Endothelial cell of umbilical vein (primary cell): ENCODE measurements around the gene ITGAE. TPM values are rescaled to one million over a fixed set of nuclear protein-coding genes. Genes with fewer than 3 reads are reported as not detected.
A peak's percentile ranks its signal among the peaks of the same experiment; 100 is the strongest.

Experiments used
- BruUV-seq: library from RNA; stranded (reverse); fragments of 400-500 nt; replicated peaks from 2 replicates; lab custom pipeline; 2021; lab: Mats Ljungman, UMichigan
- CTCF ChIA-PET: fragments of 300-600, 350-600 bp; sonication (Branson Sonifier 250); formaldehyde crosslinking; loops from one replicate; lab custom pipeline; 2021; ENCODE audit warnings: antibody characterized with exemption, inconsistent platforms; lab: Charles Lee
- POLR2A ChIA-PET: fragments of 300-600, 350-600 bp; sonication (Branson Sonifier 250); formaldehyde crosslinking; loops from one replicate; lab custom pipeline; 2021; ENCODE audit warnings: antibody characterized with exemption, inconsistent platforms; lab: Charles Lee
- DNase-seq: peaks from one replicate; pipeline ENCODE4 v3.0.0-alpha.2; 2011; ENCODE audit warnings: low read depth, low spot score
- FAIRE-seq: peaks from 2 replicates; lab custom pipeline; 2011; peaks lifted over from hg19 to GRCh38; lab: Jason Lieb, UNC
- H2AFZ ChIP-seq: 2 replicates; pipeline ENCODE4 v1.6.0; 2012; ENCODE audit warnings: low read depth, low read length, control low read depth, inconsistent platforms
- H3K27ac ChIP-seq: 2 replicates; pipeline ENCODE4 v1.5.1; 2011; ENCODE audit warnings: low read depth, mild to moderate bottlenecking, control low read depth, low read length, moderate library complexity; ENCODE audit not compliant: insufficient read depth
- H3K27me3 ChIP-seq, 2 experiments: 2 replicates each; pipeline versions ENCODE4 v1.6.0 to v1.6.1; 2011; ENCODE audit warnings: low read length in 2 of 2, mixed read lengths in 1 of 2; ENCODE audit not compliant: control insufficient read depth in 2 of 2, insufficient read depth in 2 of 2
- H3K36me3 ChIP-seq, 2 experiments: 2 replicates in 1 of 2; 3 replicates in 1 of 2; pipeline ENCODE4 v1.5.1; 2011; ENCODE audit warnings: low read length in 2 of 2, mild to moderate bottlenecking in 1 of 2, moderate library complexity in 1 of 2; ENCODE audit not compliant: control insufficient read depth in 2 of 2, insufficient read depth in 2 of 2; ENCODE audit errors: extremely low read depth in 1 of 2
- H3K4me1 ChIP-seq: 3 replicates; pipeline ENCODE4 v1.5.1; 2011; ENCODE audit warnings: mild to moderate bottlenecking, low read length; ENCODE audit not compliant: control insufficient read depth, insufficient read depth; ENCODE audit errors: extremely low read depth
- H3K4me2 ChIP-seq: 2 replicates; pipeline ENCODE4 v1.6.1; 2011; ENCODE audit warnings: low read length, control low read depth, mixed read lengths; ENCODE audit not compliant: insufficient read depth
- H3K4me3 ChIP-seq, 3 experiments: fragments of 200-600 bp in 1 of 3; sonication (generic), shearing (Covaris generic) in 1 of 3; replicated peaks in 1 of 3; 2 replicates each; pipeline ENCODE4 v1.5.1; 2011 to 2016; ENCODE audit warnings: control low read depth in 3 of 3, low read length in 3 of 3, mild to moderate bottlenecking in 2 of 3, inconsistent platforms in 1 of 3, low read depth in 1 of 3, moderate library complexity in 1 of 3; ENCODE audit not compliant: insufficient read depth in 1 of 3
- H3K79me2 ChIP-seq: 2 replicates; pipeline ENCODE4 v1.6.0; 2012; ENCODE audit warnings: low read length, inconsistent platforms; ENCODE audit not compliant: control insufficient read depth, insufficient read depth
- H3K9ac ChIP-seq: replicated peaks from 2 replicates; pipeline ENCODE3; 2011; ENCODE audit warnings: low read length, control low read depth; ENCODE audit not compliant: insufficient read depth; ENCODE audit errors: extremely low read depth
- H3K9me1 ChIP-seq: replicated peaks from 3 replicates; pipeline ENCODE4 v1.6.0; 2011; ENCODE audit warnings: mild to moderate bottlenecking, low read length; ENCODE audit not compliant: control insufficient read depth, insufficient read depth; ENCODE audit errors: extremely low read depth
- H3K9me3 ChIP-seq: replicated peaks from 2 replicates; pipeline ENCODE4 v1.5.1; 2012; ENCODE audit warnings: low read length, inconsistent platforms; ENCODE audit not compliant: control insufficient read depth, insufficient read depth
- H4K20me1 ChIP-seq: replicated peaks from 2 replicates; pipeline ENCODE3; 2011; ENCODE audit warnings: mild to moderate bottlenecking, low read length; ENCODE audit not compliant: control insufficient read depth, insufficient read depth; ENCODE audit errors: extremely low read depth
- CTCF ChIP-seq, 2 donors: IDR thresholded peaks; 1 replicate in 1 of 2; 2 replicates in 1 of 2; pipeline ENCODE4 v1.5.1; 2011; ENCODE audit warnings: low read length in 2 of 2, mild to moderate bottlenecking in 2 of 2, moderate library complexity in 2 of 2, control low read depth in 1 of 2, inconsistent platforms in 1 of 2, low read depth in 1 of 2; ENCODE audit not compliant: insufficient read depth in 1 of 2; ENCODE audit errors: extremely low read depth in 1 of 2
- EZH2 ChIP-seq: IDR thresholded peaks from 2 replicates; pipeline ENCODE4 v1.6.1; 2012; ENCODE audit warnings: borderline replicate concordance, low read depth, mild to moderate bottlenecking, moderate library complexity, low read length, inconsistent platforms; ENCODE audit not compliant: severe bottlenecking
- FOS ChIP-seq: IDR thresholded peaks from 2 replicates; pipeline ENCODE4 v1.6.1; 2011; ENCODE audit warnings: mild to moderate bottlenecking, low read length, moderate library complexity, borderline replicate concordance; ENCODE audit not compliant: insufficient read depth
- GATA2 ChIP-seq: IDR thresholded peaks from 2 replicates; pipeline ENCODE4 v1.7.0; 2011; ENCODE audit warnings: low read depth, mild to moderate bottlenecking, moderate library complexity, mixed read lengths, low read length; ENCODE audit not compliant: insufficient read length, insufficient read depth
- JUN ChIP-seq: IDR thresholded peaks from 2 replicates; pipeline ENCODE4 v1.6.1; 2011; ENCODE audit warnings: borderline replicate concordance, low read depth; ENCODE audit not compliant: insufficient read length, insufficient read depth
- MAX ChIP-seq: IDR thresholded peaks from 2 replicates; pipeline ENCODE4 v1.6.1; 2011; ENCODE audit not compliant: insufficient read depth, insufficient read length
- MYC ChIP-seq: IDR thresholded peaks from one replicate; pipeline ENCODE4 v1.6.1; 2011; ENCODE audit warnings: mild to moderate bottlenecking, low read depth, low read length
- POLR2A ChIP-seq: IDR thresholded peaks from 2 replicates; pipeline ENCODE4 v1.6.1; 2012; ENCODE audit warnings: low read depth, mild to moderate bottlenecking, control low read depth, low read length
- POLR2AphosphoS5 ChIP-seq: IDR thresholded peaks from 2 replicates; pipeline ENCODE4 v1.6.1; 2012; ENCODE audit warnings: low read depth, mild to moderate bottlenecking, control low read depth, low read length, moderate library complexity; ENCODE audit not compliant: insufficient read depth
- dilution Hi-C: fragments of 300-500 bp; cut with MboI; formaldehyde crosslinking; loops from one replicate; pipeline ENCODE4 v1.15.0; 2019; ENCODE audit warnings: low sequenced_read_pairs; ENCODE audit not compliant: extremely low pct_ligation_motif_present
- intact Hi-C: fragments of 100-400 bp; cut with micrococcal nuclease; formaldehyde crosslinking; loops from one replicate; pipeline ENCODE4 v1.10.0; 2022
- polyA plus RNA-seq, 4 experiments: library from polyadenylated mRNA; depleted of rRNA in 3 of 4; stranded (reverse) in 3 of 4; unstranded in 1 of 4; fragments of >200 nt; gene quantifications; 2 replicates each; pipeline versions ENCODE4 v1.2.1 to v1.2.3, GENCODE V29; 2011 to 2012; ENCODE audit warnings: missing spikeins in 1 of 4
- total RNA-seq: library from RNA; stranded (reverse); gene quantifications from 2 replicates; pipeline ENCODE4 v1.2.3, GENCODE V29; 2021

ITGAE gene
- total and polyA plus RNA-seq, 2 donors (not counting 3 experiments of a cell fraction or from before 2014, with no cell fraction given), result 29.6 to 71.6 TPM

- peaks cover 0 to 9% of the 10 kb centered on the region in 2 experiments for H3K36me3 ChIP-seq
- H3K4me1 ChIP-seq, result peaks cover 9% of the 10 kb centered on the region
- H3K9ac ChIP-seq, result no peak overlapping the region
- no peaks in the 10 kb centered on the region for H4K20me1 ChIP-seq
- DNase-seq (peak; percentile 64), FAIRE-seq (peak; percentile 97)
- dilution Hi-C loops (no loop called here), intact Hi-C loops (no loop called here)
- no peak for TF ChIP-seq GATA2
- TF ChIP-seq CTCF (IDR thresholded peaks at IDR 0.05; ENCODE audit: extremely low read depth in 1 of 2, insufficient read depth in 1 of 2, low read depth in 1 of 2, low read length in 2 of 2), result no peak
- TF ChIP-seq JUN, result peak; percentile 52
- no peak for TF ChIP-seq POLR2A
- peak; percentile 67 for TF ChIP-seq FOS
- peak; percentile 22 for TF ChIP-seq POLR2AphosphoS5
- TF ChIP-seq EZH2, result no peak
- no peak for TF ChIP-seq MAX
- TF ChIP-seq MYC, result no peak
- no peak overlapping the region for H3K4me3 ChIP-seq
- CTCF ChIA-PET, result interaction anchor here (1.0 to 1.3 kb wide), 5 partner anchors 8 to 28 kb away, joined by 3 to 6 read pairs (median 3); no protein-coding TSS in a partner anchor
- H3K9me1 ChIP-seq, result no peaks in the 10 kb centered on the region
- BruUV-seq, result no TSS peak
- H2AFZ ChIP-seq, result no peak overlapping the region
- H3K27ac ChIP-seq, result peak overlapping the region; percentile 12
- POLR2A ChIA-PET, result interaction anchor here (1.1 kb wide), 1 partner anchor 43 kb away, joined by 3 read pairs; no protein-coding TSS in a partner anchor
- peak overlapping the region; percentile 21 for H3K4me2 ChIP-seq
- no peaks in the 10 kb centered on the region for H3K27me3 ChIP-seq
- H3K9me3 ChIP-seq, result no peaks in the 10 kb centered on the region
- no peaks in the 10 kb centered on the region for H3K79me2 ChIP-seq
These were observed 90.0 kb downstream of the ITGAE start for GRCh38 chr17:3710951-3711383.
